A172 (cell line): ENCODE data around the gene AKR1A1. TPM values are rescaled to one million over a fixed set of nuclear protein-coding genes. Genes with fewer than 3 reads are reported as not detected.
"Not testable (repeated sequence)": the region's sequence is repeated elsewhere in the genome, so short reads cannot be mapped to it uniquely, and the experiment has no call there.

Experiments
- DNase-seq: peaks from one replicate; pipeline ENCODE4 v3.0.0-alpha.2; 2015; ENCODE audit warnings: low spot score
- total RNA-seq: library from RNA; depleted of rRNA; stranded (reverse); fragments of >200 nt; shearing (Covaris generic); gene quantifications from 2 replicates; pipeline ENCODE4 v1.2.3, GENCODE V29; 2014

The AKR1A1 gene
- total RNA-seq, 1 experiment from 2014 or later: 99.4 TPM

DNA sequence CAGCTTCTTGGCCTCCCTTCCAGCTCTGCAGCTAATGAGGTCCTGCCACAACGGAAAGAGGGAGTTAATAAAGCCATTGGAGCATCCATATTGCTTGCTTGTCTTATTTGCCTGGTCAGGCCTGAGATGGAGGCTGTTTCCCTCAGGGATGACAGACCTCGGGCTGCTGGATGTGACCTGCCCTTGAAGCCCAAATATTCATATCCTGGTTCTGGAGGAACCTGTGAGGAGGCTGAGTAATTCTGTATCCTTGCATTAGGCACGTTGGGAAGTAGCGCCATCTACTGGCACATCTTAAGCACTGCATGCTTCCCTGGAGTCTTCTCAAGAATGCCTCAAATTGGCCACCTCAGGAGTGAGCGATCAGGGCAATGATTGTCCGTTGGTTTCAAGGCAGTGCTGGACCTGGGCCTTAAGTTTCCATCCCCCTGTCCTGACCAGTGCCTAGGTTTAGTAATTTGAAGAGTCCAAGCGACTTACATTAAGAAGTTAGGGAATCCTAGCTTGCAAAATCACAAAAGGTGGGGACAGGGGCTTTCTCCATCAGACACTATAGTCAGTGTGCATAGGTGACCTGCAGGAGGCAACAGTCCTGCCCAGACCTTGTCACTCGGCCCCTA, 19.4 kb downstream of the AKR1A1 start:
- DNase-seq: peak; percentile 69

DNA sequence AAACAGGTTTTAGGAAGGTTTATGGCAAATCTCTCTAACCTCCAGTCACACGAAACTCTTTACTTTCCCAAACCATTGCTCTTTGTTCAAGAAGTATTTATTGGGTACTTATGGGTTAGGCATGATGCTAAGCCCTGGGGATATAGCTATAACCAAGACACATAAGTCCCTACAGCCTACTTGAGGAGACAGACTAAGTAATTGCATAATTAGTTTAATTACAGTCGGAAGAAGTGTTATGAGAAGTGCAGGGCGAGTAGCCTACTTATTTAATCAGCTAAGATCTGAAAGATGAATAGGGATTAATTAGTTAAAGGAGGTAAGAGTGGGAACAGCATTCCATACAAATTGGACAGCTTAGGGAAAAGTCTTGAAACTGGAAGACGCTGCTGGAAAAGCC, 20.0 kb downstream of the AKR1A1 start:
- DNase-seq: no peak

DNA sequence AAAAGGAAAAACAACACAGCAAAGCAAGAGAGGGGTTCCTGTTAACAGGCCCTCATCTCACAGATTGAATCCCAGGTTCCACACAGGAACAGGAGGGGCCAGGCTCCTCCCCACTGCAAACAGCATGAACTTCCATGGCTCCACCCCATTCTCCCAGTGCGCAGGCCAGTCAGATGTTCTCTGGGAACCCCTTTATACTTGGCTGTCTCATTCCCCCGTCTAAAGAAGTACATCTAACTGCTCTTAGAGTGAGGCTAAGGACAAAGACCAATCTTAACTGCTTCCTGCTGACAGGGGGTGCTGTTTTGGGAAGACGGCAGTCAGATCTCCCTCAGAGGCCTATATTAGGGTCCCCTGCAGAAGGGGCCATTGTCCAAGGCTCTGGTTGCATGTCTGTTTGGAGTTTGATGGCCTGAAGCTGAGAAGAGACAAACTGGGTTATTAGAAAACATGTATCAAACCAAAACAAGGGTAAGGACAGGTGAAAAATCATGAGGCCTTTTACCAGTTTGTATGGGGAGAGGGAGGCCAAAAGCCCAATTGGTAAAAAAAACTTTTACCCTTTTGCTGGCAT, 22.7 kb downstream of the AKR1A1 start:
- no peak for DNase-seq

DNA sequence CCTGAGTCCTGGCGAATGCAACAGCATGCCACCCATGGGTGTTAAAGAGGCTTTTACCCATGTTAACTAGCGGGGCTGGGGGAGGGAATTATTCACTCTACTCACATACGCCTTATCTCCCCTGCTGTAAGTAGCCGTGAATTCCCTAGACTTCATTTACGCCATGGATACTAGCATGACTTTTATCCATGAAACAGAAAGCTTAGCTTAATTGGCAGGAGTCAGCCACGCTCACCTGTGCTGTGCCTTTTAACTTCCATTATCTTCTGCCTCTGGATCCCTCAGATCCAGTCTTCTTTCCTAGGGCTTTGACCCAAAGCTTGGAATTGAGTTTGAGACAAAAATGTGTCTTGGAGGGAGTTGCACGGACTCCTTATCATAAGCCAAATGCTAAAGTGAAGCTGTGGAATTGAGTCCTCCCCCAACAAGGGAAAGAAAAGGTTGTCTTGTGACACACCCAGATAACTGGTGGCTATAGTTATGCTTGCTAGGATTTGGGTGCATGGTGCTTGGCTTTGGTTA, 23.5 kb downstream of the AKR1A1 start:
- no peak for DNase-seq

DNA sequence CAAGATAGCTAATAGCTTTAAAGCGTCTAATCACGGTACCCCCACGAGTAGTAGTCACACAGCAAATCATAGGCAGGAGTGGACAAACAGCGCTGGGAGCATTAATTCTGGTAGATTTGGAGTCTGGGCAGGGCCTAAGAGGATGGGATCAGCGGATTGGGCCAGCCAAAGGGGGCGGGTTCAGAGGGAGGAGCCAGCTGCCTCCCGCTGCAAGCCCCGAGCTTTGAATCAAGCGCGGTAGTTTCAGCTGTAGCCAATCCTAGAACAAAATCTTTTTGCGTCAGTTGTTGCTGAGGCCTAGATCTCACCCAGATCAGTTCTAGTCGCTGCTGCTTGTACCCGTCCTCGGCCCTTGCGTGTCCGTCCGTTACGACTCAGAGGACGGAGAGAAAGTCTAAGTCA, 32.6 kb downstream of the AKR1A1 start:
- peak; percentile 97 for DNase-seq

DNA sequence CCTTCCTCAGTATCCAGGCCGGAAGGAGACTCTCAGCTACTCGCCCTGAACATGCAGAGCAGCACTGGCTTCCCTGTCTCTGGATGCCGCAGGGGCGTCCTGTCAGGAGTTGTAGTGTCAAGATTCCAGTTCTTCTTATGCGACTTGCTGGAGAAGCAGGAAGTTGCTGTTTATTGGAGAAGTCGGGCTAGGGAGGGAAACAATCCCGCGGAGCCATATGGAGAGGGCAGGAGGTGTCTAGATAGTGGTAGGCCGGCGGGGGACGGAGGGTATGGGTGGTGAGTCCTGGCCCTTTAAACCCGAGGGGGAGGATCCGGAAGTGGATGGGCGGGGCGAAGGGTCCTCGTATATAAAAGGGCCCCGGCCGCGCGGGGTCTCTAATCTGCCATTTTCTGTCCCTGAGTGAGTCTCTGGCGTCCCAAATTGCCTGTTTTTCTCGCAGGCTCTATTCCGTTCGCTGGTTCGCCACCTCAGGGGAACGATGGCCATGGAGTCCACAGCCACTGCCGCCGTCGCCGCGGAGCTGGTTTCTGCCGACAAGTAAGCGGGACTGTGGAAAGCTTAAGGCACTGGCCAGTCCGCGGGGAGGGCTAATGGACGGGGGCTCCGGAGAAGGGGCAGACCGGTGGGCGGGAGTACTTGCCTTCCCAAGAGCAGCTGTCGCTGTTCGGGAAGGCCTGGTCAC, 33.2 kb downstream of the AKR1A1 start, which contains the start of gene NASP:
NASP (plus strand) TSS at position 376 of the 685 bp plus-strand sequence; CDS start at position 482, 106 bp downstream.
- DNase-seq: peak; percentile 74

DNA sequence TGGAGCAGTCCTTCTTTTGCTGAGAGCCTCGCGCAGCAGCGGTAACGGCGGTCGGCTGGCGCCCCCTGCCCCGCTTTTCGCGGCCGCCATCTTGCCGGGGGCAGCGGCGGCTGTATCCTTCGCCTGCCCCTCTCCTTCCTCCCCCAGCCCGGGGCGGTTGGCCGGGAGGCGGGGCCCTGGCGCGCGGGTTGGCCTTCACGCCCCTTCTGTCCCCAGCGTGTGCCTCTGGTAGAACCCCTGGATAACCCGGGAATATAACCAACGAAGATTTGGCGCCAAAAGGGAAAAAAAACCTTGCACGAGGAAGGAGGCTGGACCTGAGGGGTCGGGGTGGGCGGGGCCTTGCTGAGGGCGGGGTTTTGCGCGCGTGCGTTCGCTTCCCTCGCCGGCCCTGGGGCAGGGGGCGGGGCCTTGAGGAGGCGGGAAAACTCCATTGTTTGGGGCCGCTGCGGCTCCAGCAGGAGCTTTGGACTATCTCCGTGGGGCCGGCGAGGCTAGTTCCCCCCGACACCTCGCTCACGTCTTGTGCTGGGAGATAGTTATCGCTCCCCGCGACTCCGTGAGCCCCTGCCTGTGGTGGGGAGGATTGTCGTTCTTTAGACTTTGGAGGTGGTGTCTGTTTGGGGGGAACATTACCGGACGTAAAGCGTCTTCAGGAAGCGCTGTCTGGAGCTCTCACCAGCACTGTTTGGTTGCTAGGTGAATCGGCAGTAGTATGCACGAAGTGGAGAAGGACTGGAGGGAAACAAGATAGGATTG, 33.9 kb downstream of the AKR1A1 start:
- peak; percentile 77 for DNase-seq

DNA sequence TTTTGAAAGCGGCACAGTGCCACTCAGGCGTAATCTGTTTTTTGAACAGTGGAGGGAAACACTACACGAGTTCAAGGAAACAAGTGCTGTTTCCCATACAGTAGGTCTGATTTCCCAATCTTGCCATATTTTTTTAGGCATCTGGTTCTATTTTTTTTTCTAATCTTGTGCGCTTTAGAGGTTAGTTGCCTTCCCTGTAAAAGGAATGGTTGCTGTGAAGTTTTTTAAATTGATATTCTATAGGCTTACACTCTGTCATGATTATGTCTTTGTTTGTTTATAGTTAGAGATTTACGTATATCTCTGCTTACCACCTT, 34.4 kb downstream of the AKR1A1 start:
- no peak for DNase-seq

DNA sequence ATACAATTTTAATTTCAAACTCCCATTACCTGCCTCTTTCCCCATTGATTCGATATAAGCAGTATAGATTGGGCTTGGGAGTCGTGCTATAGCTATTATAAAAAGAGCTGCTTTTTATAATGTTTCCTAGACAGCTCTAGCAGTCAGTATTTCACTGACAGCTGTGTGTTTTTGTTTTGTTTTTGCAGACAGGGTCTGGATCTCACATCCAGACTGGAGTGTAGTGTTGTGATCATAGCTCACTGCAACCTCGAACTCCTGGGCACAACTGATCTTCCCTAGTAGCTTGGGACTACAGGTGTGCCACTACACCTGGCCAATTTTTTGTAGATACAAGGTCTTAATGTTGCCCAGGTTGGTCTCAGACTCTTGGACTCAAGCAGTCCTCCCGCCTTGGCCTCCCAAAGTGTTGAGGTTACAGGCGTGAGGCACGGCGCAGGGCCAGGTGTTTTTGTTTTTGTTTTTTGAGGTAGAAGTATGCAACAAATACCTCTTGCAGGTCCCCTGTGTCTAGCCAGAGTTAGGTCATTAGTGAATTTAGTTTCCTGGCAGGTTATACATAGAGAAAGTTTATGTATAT, 35.0 kb downstream of the AKR1A1 start:
- no peak for DNase-seq

DNA sequence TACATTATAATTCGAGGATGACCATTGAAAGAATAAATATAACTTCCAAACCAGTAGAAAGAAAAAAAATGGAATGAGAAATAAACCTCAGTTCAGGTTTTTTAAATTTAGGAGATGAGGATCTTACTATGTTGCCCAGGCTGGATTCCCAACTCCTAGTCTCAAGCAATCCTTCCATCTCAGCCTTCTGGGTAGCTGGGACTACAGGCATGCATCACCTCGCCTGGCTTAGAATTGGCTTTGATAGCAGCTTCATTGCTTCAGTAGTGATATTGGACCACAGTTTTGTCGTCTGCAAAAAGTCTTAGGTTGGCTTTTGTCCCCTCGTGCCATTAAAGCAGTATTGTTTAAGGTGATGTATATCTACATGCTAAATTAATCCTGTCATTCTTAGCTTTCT, 36.1 kb downstream of the AKR1A1 start:
- DNase-seq: no peak

DNA sequence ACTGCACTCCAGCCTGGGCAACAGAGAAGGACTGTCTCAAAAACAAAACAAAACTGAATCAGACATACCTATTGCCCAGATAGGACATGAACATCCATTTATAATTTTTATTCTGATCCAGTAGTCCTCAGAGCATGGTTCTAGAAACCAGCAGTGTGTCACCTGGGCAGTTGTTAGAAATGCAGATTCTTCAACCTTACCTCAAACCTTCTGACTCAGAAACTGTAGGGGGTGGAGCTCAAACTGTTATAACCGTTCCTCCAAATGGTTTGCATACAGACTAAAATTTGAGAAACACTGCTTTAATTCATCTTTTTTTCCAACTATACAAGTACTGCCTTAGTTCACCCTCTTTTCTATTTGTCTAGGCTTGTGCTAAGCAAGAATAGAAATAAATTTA, 39.2 kb downstream of the AKR1A1 start:
- DNase-seq: no peak

DNA sequence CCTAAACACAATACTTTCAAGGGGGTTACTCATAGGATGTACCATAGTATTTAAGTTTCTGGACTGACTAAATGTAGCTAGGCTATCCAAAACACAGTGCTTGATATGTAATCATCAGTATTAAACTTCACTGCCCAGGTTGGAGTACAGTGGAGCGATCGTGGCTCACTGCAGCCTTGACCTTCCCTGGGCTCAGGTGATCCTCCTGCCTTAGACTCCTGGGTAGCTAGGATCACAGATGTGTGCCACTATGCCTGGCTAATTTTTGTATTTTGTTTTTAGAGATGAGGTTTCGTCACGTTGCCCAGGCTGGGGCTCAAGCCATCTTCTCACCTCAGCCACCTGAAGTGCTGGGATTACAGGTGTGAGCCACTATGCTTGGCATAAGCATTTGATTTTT, 43.8 kb downstream of the AKR1A1 start:
- DNase-seq: no peak

DNA sequence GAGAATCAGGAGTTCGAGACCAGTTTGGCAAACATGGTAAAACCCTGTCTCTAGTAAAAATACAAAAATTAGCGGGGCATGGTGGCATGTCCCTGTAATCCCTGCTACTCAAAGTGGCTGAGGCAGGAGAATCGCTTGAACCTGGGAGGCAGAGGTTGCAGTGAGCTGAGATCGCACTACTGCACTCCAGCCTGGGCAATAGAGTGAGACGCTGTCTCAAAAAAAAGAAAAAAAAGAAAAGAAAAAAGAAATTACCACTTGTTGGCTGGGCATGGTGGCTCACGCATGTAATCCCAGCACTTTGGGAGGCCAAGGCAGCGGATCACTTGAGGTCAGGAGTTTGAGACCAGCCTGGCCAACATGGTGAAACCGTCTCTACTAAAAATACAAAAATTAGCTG, 46.1 kb downstream of the AKR1A1 start:
- DNase-seq: not testable (repeated sequence)

DNA sequence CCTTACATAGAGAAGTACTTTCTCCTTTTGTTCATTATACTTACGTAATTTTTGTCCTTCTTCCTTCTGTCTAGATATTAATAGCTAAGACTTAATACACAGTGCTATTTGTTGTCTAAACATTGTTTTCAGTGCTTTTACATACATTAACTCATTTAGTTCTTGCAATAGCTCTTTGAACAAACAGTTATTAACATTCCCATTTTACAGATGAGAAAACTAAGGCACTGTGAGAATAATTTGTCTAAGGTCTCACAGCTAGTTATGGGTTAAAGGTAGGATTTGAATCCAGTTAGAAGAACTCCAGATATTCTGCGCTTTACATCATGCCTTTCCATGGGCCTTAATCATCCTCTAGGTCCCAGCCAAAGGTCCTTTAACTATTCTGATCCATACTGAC, 53.6 kb downstream of the AKR1A1 start:
- DNase-seq: no peak

DNA sequence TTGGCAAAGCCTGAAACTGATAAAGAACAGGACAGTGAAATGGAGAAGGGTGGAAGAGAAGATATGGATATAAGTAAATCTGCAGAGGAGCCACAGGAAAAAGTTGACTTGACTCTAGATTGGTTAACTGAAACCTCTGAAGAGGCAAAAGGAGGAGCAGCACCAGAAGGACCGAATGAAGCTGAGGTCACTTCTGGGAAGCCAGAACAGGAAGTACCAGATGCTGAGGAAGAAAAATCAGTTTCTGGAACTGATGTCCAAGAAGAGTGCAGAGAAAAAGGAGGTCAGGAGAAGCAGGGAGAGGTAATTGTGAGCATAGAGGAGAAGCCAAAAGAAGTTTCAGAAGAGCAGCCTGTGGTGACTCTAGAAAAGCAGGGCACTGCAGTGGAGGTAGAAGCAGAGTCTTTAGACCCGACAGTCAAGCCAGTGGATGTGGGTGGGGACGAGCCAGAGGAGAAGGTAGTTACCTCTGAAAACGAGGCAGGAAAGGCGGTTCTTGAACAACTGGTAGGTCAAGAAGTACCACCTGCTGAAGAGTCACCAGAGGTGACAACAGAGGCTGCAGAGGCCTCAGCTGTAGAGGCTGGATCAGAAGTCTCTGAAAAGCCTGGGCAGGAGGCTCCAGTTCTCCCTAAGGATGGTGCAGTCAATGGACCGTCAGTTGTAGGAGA, 56.9 kb downstream of the AKR1A1 start:
- DNase-seq: no peak

DNA sequence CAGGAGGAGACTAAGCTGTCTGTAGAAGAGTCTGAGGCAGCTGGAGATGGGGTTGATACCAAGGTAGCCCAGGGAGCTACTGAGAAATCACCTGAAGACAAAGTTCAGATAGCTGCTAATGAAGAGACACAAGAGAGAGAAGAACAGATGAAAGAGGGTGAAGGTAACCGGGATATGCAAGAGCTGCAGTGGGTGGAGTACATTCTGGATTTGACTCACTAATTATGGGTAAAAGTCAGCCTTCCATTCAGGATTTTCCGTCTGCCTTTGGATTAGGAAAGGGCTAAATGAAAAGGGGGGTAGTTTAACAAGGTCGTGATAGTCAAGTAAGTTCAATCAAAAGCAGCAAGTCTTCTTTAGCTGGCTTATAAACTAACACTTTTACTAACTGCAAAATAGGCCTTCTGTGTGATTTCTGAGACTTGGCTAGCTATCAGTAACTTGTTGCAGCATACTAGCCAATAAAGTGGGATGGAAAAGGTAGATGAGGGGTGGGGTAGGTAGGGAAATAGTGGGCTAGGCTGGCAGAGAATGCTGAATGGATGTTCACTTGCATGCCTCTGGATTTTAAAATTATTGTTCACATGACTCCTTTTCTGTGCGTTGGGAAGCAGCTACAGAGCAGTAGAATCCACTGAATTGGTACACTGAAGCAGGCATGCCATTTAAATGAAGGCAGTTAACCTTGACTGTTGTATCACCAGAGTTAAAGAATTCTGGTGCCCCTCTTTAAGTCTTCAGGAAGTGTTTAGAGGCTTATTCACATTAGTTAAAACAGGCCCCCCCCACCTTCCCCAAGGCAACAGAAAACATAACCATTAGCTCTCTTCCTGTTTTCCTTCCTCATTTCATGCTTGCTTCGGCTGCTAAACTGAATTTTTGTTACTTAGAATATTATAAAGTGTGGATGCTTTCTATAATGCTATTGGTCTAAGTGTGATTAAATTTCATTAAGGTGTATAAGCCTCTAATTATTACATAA, 57.8 kb downstream of the AKR1A1 start:
- no peak for DNase-seq

DNA sequence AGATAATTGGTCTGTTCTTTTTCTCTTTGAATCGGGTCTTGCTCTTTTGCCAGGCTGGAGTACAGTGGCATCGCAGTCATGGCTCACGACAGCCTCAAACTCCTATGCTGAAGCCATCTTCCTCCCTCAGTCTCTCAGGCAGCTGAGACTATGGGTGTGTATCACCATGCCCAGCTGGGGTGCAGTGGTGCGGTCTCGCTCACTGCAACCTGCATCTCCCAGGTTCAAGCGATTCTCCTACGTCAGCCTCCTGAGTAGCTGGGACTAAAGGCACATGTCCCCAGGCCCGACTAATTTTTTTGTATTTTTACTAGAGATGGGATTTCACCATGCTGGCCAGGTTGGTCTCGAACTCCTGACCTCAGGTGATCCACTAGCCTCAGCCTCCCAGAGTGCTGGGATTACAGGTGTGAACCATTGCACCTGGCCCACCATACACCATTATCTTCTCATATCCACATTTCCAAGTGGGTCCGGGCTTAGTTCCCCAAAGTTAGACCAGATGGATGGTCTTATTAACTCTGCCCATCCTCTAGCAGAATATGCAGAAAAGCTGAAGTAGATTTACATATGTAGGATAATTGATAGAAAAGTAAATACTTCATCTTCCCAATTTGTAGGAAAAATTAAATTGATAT, 60.1 kb downstream of the AKR1A1 start:
- no peak for DNase-seq

DNA sequence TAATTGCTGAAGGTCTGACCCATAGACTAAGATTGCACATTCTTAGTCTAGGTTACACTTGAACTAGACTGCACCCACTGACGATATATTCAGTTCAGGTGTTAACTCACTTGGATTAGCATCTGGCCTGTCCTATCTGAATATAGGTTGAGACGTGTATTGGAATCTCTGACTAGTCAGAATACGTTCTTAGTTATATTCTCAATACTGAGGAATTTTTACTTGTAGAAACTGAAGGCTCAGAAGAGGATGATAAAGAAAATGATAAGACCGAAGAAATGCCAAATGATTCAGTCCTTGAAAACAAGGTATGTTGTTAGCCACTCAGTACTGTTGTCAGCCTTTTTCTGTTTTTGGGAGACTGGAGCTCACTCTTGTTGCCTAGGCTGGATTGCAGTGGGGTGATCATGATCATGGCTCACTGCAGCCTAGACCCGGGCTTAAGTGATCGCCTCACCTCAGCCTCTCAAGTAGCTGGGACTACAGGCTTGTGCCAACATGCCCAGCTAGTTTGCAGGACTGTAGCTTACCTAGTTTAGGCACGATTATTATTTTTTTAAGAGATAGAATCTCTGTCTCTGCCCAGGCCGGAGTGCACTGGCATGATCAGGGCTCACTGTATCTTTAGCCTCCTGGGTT, 62.4 kb downstream of the AKR1A1 start:
- no peak for DNase-seq

DNA sequence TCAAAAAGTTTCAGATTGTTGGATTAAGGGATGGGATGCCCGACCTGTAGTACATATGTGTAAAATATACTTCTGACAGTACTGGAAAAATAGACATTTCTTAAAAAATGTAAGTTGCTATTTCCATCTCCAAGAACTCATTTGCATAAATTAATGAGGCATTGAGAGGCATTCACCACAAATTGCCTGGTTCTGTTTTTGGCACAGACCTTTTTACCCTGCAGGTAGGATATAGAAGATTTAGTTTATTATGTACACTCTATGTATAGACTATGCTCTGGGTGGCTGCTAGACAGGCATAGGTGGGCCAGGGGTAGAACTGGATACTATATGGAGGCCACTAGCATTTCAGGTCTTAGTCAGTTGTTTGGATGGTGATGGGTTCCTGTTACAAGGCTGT, 65.3 kb downstream of the AKR1A1 start:
- no peak for DNase-seq
